Endothelial cell of umbilical vein (primary cell): Measurements from ENCODE around the gene TXNDC2. TPM values are rescaled to one million over a fixed set of nuclear protein-coding genes. Genes with fewer than 3 reads are reported as not detected.

ENCODE experiments used
- BruUV-seq: library from RNA; stranded (reverse); fragments of 400-500 nt; replicated peaks from 2 replicates; lab custom pipeline; 2021; lab: Mats Ljungman, UMichigan
- CTCF ChIA-PET: fragments of 300-600, 350-600 bp; sonication (Branson Sonifier 250); formaldehyde crosslinking; loops from one replicate; lab custom pipeline; 2021; ENCODE audit warnings: antibody characterized with exemption, inconsistent platforms; lab: Charles Lee
- POLR2A ChIA-PET: fragments of 300-600, 350-600 bp; sonication (Branson Sonifier 250); formaldehyde crosslinking; loops from one replicate; lab custom pipeline; 2021; ENCODE audit warnings: antibody characterized with exemption, inconsistent platforms; lab: Charles Lee
- DNase-seq: peaks from one replicate; pipeline ENCODE4 v3.0.0-alpha.2; 2011; ENCODE audit warnings: low read depth, low spot score
- FAIRE-seq: peaks from 2 replicates; lab custom pipeline; 2011; peaks lifted over from hg19 to GRCh38; lab: Jason Lieb, UNC
- H2AFZ ChIP-seq: 2 replicates; pipeline ENCODE4 v1.6.0; 2012; ENCODE audit warnings: low read depth, low read length, control low read depth, inconsistent platforms
- H3K27ac ChIP-seq: 2 replicates; pipeline ENCODE4 v1.5.1; 2011; ENCODE audit warnings: low read depth, mild to moderate bottlenecking, control low read depth, low read length, moderate library complexity; ENCODE audit not compliant: insufficient read depth
- H3K27me3 ChIP-seq, 2 experiments: 2 replicates each; pipeline versions ENCODE4 v1.6.0 to v1.6.1; 2011; ENCODE audit warnings: low read length in 2 of 2, mixed read lengths in 1 of 2; ENCODE audit not compliant: control insufficient read depth in 2 of 2, insufficient read depth in 2 of 2
- H3K36me3 ChIP-seq, 2 experiments: 2 replicates in 1 of 2; 3 replicates in 1 of 2; pipeline ENCODE4 v1.5.1; 2011; ENCODE audit warnings: low read length in 2 of 2, mild to moderate bottlenecking in 1 of 2, moderate library complexity in 1 of 2; ENCODE audit not compliant: control insufficient read depth in 2 of 2, insufficient read depth in 2 of 2; ENCODE audit errors: extremely low read depth in 1 of 2
- H3K4me1 ChIP-seq: 3 replicates; pipeline ENCODE4 v1.5.1; 2011; ENCODE audit warnings: mild to moderate bottlenecking, low read length; ENCODE audit not compliant: control insufficient read depth, insufficient read depth; ENCODE audit errors: extremely low read depth
- H3K4me2 ChIP-seq: 2 replicates; pipeline ENCODE4 v1.6.1; 2011; ENCODE audit warnings: low read length, control low read depth, mixed read lengths; ENCODE audit not compliant: insufficient read depth
- H3K4me3 ChIP-seq, 3 experiments: fragments of 200-600 bp in 1 of 3; sonication (generic), shearing (Covaris generic) in 1 of 3; replicated peaks in 1 of 3; 2 replicates each; pipeline ENCODE4 v1.5.1; 2011 to 2016; ENCODE audit warnings: control low read depth in 3 of 3, low read length in 3 of 3, mild to moderate bottlenecking in 2 of 3, inconsistent platforms in 1 of 3, low read depth in 1 of 3, moderate library complexity in 1 of 3; ENCODE audit not compliant: insufficient read depth in 1 of 3
- H3K79me2 ChIP-seq: 2 replicates; pipeline ENCODE4 v1.6.0; 2012; ENCODE audit warnings: low read length, inconsistent platforms; ENCODE audit not compliant: control insufficient read depth, insufficient read depth
- H3K9ac ChIP-seq: replicated peaks from 2 replicates; pipeline ENCODE3; 2011; ENCODE audit warnings: low read length, control low read depth; ENCODE audit not compliant: insufficient read depth; ENCODE audit errors: extremely low read depth
- H3K9me1 ChIP-seq: replicated peaks from 3 replicates; pipeline ENCODE4 v1.6.0; 2011; ENCODE audit warnings: mild to moderate bottlenecking, low read length; ENCODE audit not compliant: control insufficient read depth, insufficient read depth; ENCODE audit errors: extremely low read depth
- H3K9me3 ChIP-seq: replicated peaks from 2 replicates; pipeline ENCODE4 v1.5.1; 2012; ENCODE audit warnings: low read length, inconsistent platforms; ENCODE audit not compliant: control insufficient read depth, insufficient read depth
- H4K20me1 ChIP-seq: replicated peaks from 2 replicates; pipeline ENCODE3; 2011; ENCODE audit warnings: mild to moderate bottlenecking, low read length; ENCODE audit not compliant: control insufficient read depth, insufficient read depth; ENCODE audit errors: extremely low read depth
- EZH2 ChIP-seq: IDR thresholded peaks from 2 replicates; pipeline ENCODE4 v1.6.1; 2012; ENCODE audit warnings: borderline replicate concordance, low read depth, mild to moderate bottlenecking, moderate library complexity, low read length, inconsistent platforms; ENCODE audit not compliant: severe bottlenecking
- FOS ChIP-seq: IDR thresholded peaks from 2 replicates; pipeline ENCODE4 v1.6.1; 2011; ENCODE audit warnings: mild to moderate bottlenecking, low read length, moderate library complexity, borderline replicate concordance; ENCODE audit not compliant: insufficient read depth
- GATA2 ChIP-seq: IDR thresholded peaks from 2 replicates; pipeline ENCODE4 v1.7.0; 2011; ENCODE audit warnings: low read depth, mild to moderate bottlenecking, moderate library complexity, mixed read lengths, low read length; ENCODE audit not compliant: insufficient read length, insufficient read depth
- JUN ChIP-seq: IDR thresholded peaks from 2 replicates; pipeline ENCODE4 v1.6.1; 2011; ENCODE audit warnings: borderline replicate concordance, low read depth; ENCODE audit not compliant: insufficient read length, insufficient read depth
- MAX ChIP-seq: IDR thresholded peaks from 2 replicates; pipeline ENCODE4 v1.6.1; 2011; ENCODE audit not compliant: insufficient read depth, insufficient read length
- MYC ChIP-seq: IDR thresholded peaks from one replicate; pipeline ENCODE4 v1.6.1; 2011; ENCODE audit warnings: mild to moderate bottlenecking, low read depth, low read length
- POLR2A ChIP-seq: IDR thresholded peaks from 2 replicates; pipeline ENCODE4 v1.6.1; 2012; ENCODE audit warnings: low read depth, mild to moderate bottlenecking, control low read depth, low read length
- POLR2AphosphoS5 ChIP-seq: IDR thresholded peaks from 2 replicates; pipeline ENCODE4 v1.6.1; 2012; ENCODE audit warnings: low read depth, mild to moderate bottlenecking, control low read depth, low read length, moderate library complexity; ENCODE audit not compliant: insufficient read depth
- dilution Hi-C: fragments of 300-500 bp; cut with MboI; formaldehyde crosslinking; loops from one replicate; pipeline ENCODE4 v1.15.0; 2019; ENCODE audit warnings: low sequenced_read_pairs; ENCODE audit not compliant: extremely low pct_ligation_motif_present
- intact Hi-C: fragments of 100-400 bp; cut with micrococcal nuclease; formaldehyde crosslinking; loops from one replicate; pipeline ENCODE4 v1.10.0; 2022
- polyA plus RNA-seq, 4 experiments: library from polyadenylated mRNA; depleted of rRNA in 3 of 4; stranded (reverse) in 3 of 4; unstranded in 1 of 4; fragments of >200 nt; gene quantifications; 2 replicates each; pipeline versions ENCODE4 v1.2.1 to v1.2.3, GENCODE V29; 2011 to 2012; ENCODE audit warnings: missing spikeins in 1 of 4
- total RNA-seq: library from RNA; stranded (reverse); gene quantifications from 2 replicates; pipeline ENCODE4 v1.2.3, GENCODE V29; 2021
- TF ChIP-seq, protein P1 (sequence below), 2 donors: IDR thresholded peaks; 1 replicate in 1 of 2; 2 replicates in 1 of 2; pipeline ENCODE4 v1.5.1; 2011; ENCODE audit warnings: low read length in 2 of 2, mild to moderate bottlenecking in 2 of 2, moderate library complexity in 2 of 2, control low read depth in 1 of 2, inconsistent platforms in 1 of 2, low read depth in 1 of 2; ENCODE audit not compliant: insufficient read depth in 1 of 2; ENCODE audit errors: extremely low read depth in 1 of 2

TXNDC2 gene
- total and polyA plus RNA-seq, 2 donors (not counting 3 experiments of a cell fraction or from before 2014, with no cell fraction given): 0.12 TPM; not detected in 1

DNA sequence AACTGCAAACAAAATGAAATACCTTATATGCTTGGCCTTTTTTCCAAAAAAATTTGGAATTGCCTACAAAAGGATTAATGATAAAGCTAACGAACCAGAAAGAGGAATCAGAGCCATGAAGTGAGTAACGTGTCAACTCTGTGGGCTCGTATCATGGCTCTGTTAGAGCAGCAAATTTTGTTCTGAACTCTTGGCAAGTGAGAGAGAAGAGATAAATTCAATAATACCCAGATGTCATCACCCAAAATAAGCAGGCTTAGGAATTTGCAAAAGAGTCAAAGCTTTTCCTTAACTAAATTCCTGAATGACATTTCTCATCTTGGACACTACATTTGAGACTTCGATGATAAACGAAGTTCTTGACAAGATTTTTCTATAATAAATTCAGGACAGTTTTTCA, 4.4 kb downstream of the TXNDC2 start:
- Histone ChIP-seq H3K79me2 (no peaks in the 10 kb centered on the region), H3K9me1 (no peaks in the 10 kb centered on the region), H3K36me3 (no peaks in the 10 kb centered on the region), H3K4me1 (no peaks in the 10 kb centered on the region), H3K9me3 (no peaks in the 10 kb centered on the region), H3K4me3 (no peak overlapping the region), H4K20me1 (no peaks in the 10 kb centered on the region), H3K27ac (no peak overlapping the region), H3K4me2 (no peak overlapping the region), H3K9ac (no peak overlapping the region), H3K27me3 (no peaks in the 10 kb centered on the region), H2AFZ (no peak overlapping the region)
- ChIA-PET POLR2A (no interaction called here), CTCF (no interaction called here)
- no TSS peak for BruUV-seq
- no peak for DNase-seq
- TF ChIP-seq POLR2A (no peak), MAX (no peak), JUN (no peak), MYC (no peak), FOS (no peak), POLR2AphosphoS5 (no peak), GATA2 (no peak), EZH2 (no peak)
- TF ChIP-seq, protein P1, sequence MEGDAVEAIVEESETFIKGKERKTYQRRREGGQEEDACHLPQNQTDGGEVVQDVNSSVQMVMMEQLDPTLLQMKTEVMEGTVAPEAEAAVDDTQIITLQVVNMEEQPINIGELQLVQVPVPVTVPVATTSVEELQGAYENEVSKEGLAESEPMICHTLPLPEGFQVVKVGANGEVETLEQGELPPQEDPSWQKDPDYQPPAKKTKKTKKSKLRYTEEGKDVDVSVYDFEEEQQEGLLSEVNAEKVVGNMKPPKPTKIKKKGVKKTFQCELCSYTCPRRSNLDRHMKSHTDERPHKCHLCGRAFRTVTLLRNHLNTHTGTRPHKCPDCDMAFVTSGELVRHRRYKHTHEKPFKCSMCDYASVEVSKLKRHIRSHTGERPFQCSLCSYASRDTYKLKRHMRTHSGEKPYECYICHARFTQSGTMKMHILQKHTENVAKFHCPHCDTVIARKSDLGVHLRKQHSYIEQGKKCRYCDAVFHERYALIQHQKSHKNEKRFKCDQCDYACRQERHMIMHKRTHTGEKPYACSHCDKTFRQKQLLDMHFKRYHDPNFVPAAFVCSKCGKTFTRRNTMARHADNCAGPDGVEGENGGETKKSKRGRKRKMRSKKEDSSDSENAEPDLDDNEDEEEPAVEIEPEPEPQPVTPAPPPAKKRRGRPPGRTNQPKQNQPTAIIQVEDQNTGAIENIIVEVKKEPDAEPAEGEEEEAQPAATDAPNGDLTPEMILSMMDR (IDR thresholded peaks at IDR 0.05; ENCODE audit: extremely low read depth in 1 of 2, insufficient read depth in 1 of 2, low read depth in 1 of 2, low read length in 2 of 2): no peak
- intact Hi-C loops: no loop called here
- FAIRE-seq: no peak
- dilution Hi-C loops: no loop called here
